GM23338 (cell line): ENCODE data around the gene ALDH9A1.

Experiments used
- CTCF ChIP-seq, 2 experiments: fragments of 200-600 bp in 1 of 2; sonication (generic) in 1 of 2; conservative IDR thresholded peaks; 2 replicates each; pipeline versions ENCODE4 v1.5.1 to v1.6.1; 2016 to 2017; ENCODE audit warnings: antibody characterized with exemption in 2 of 2, low read depth in 2 of 2, mild to moderate bottlenecking in 2 of 2, moderate library complexity in 1 of 2
- EZH2 ChIP-seq: fragments of 200-600 bp; sonication (generic); IDR thresholded peaks from one replicate; pipeline ENCODE4 v1.8.0; 2017; ENCODE audit warnings: antibody characterized with exemption, mild to moderate bottlenecking, low read depth; ENCODE audit not compliant: unreplicated experiment
- POLR2AphosphoS5 ChIP-seq: IDR thresholded peaks from 2 replicates; pipeline ENCODE4 v1.6.1; 2016; ENCODE audit warnings: antibody characterized with exemption, low read depth

GRCh38 chr1:165629151-165629550 lies 69.2 kb downstream of the ALDH9A1 start:
- no peak for TF ChIP-seq CTCF (conservative IDR thresholded peaks at IDR 0.05; ENCODE audit: low read depth in 2 of 2)
- TF ChIP-seq POLR2AphosphoS5 = no peak
- TF ChIP-seq EZH2 = no peak
